WTC11 (cell line): ENCODE measurements around the gene FOXP1. TPM values are rescaled to one million over a fixed set of nuclear protein-coding genes. Genes with fewer than 3 reads are reported as not detected.

ENCODE experiments used
- ATAC-seq: fragments of 200-7000 bp; cut with Tn5 transposase; 2 replicates; pipeline ENCODE4 v1.10.0; 2021; ENCODE audit warnings: mild to moderate bottlenecking, moderate library complexity
- CTCF ChIA-PET: fragments of 300-600 bp; sonication (Branson Sonifier 250); formaldehyde crosslinking; loops from one replicate; lab custom pipeline; 2021; ENCODE audit warnings: antibody characterized with exemption; lab: Charles Lee
- POLR2A ChIA-PET: fragments of 350-600 bp; sonication (Branson Sonifier 250); formaldehyde crosslinking; loops from one replicate; lab custom pipeline; 2021; ENCODE audit warnings: antibody characterized with exemption; lab: Charles Lee
- DNase-seq: peaks from one replicate; pipeline ENCODE4 v3.0.0; 2021; ENCODE audit warnings: low spot score
- H3K27ac Mint-ChIP-seq: 2 replicates; pipeline ENCODE4 v1.8.0; 2021; ENCODE audit warnings: mixed read lengths
- H3K27me3 Mint-ChIP-seq: 2 replicates; pipeline ENCODE4 v1.8.0; 2021; ENCODE audit warnings: low read depth, mild to moderate bottlenecking, moderate library complexity, mixed read lengths
- H3K36me3 Mint-ChIP-seq: 2 replicates; pipeline ENCODE4 v1.8.0; 2021; ENCODE audit warnings: mixed read lengths
- H3K4me1 Mint-ChIP-seq: 2 replicates; pipeline ENCODE4 v1.8.0; 2022; ENCODE audit warnings: mixed read lengths
- H3K4me3 Mint-ChIP-seq: 2 replicates; pipeline ENCODE4 v1.8.0; 2021; ENCODE audit warnings: mild to moderate bottlenecking, moderate library complexity, mixed read lengths
- H3K9me3 Mint-ChIP-seq: 2 replicates; pipeline ENCODE4 v1.8.0; 2021; ENCODE audit warnings: mixed read lengths
- ELF4 ChIP-seq: sonication (generic); formaldehyde crosslinking; IDR thresholded peaks from 2 replicates; pipeline ENCODE4 v1.8.1; 2022; ENCODE audit warnings: low read depth, mild to moderate bottlenecking, moderate library complexity, missing genetic modification reagents
- ESRRA ChIP-seq: sonication (generic); formaldehyde crosslinking; IDR thresholded peaks from 2 replicates; pipeline ENCODE4 v1.8.1; 2022; ENCODE audit warnings: mild to moderate bottlenecking, missing genetic modification reagents, borderline replicate concordance
- FOXK1 ChIP-seq: sonication (generic); formaldehyde crosslinking; IDR thresholded peaks from 2 replicates; pipeline ENCODE4 v1.8.0; 2022; ENCODE audit warnings: mild to moderate bottlenecking, moderate library complexity, missing genetic modification reagents
- FOXP1 ChIP-seq: sonication (generic); formaldehyde crosslinking; IDR thresholded peaks from 2 replicates; pipeline ENCODE4 v1.8.0; 2022; ENCODE audit warnings: missing genetic modification reagents, mild to moderate bottlenecking, moderate library complexity, borderline replicate concordance
- KAT7 ChIP-seq: sonication (generic); formaldehyde crosslinking; IDR thresholded peaks from 2 replicates; pipeline ENCODE4 v1.8.1; 2023; ENCODE audit warnings: missing genetic modification reagents, mild to moderate bottlenecking, borderline replicate concordance
- NR1H2 ChIP-seq: sonication (generic); formaldehyde crosslinking; IDR thresholded peaks from 2 replicates; pipeline ENCODE4 v1.9.0; 2021; ENCODE audit warnings: mild to moderate bottlenecking, moderate library complexity, missing genetic modification reagents
- NR3C1 ChIP-seq: sonication (generic); formaldehyde crosslinking; conservative IDR thresholded peaks from 2 replicates; pipeline ENCODE4 v1.8.1; 2023; ENCODE audit warnings: low read depth, mild to moderate bottlenecking, missing genetic modification reagents
- SMAD3 ChIP-seq: sonication (generic); formaldehyde crosslinking; IDR thresholded peaks from 2 replicates; pipeline ENCODE4 v1.8.0; 2022; ENCODE audit warnings: missing genetic modification reagents, mild to moderate bottlenecking, borderline replicate concordance
- SP1 ChIP-seq: sonication (generic); formaldehyde crosslinking; conservative IDR thresholded peaks from 2 replicates; pipeline ENCODE4 v1.8.1; 2022; ENCODE audit warnings: missing genetic modification reagents
- ZNF121 ChIP-seq: sonication (generic); formaldehyde crosslinking; IDR thresholded peaks from 2 replicates; pipeline ENCODE4 v1.8.0; 2023; ENCODE audit warnings: missing genetic modification reagents
- ZNF232 ChIP-seq: sonication (generic); formaldehyde crosslinking; IDR thresholded peaks from 2 replicates; pipeline ENCODE4 v1.8.0; 2022; ENCODE audit warnings: mild to moderate bottlenecking, missing genetic modification reagents
- ZNF263 ChIP-seq: sonication (generic); formaldehyde crosslinking; IDR thresholded peaks from 2 replicates; pipeline ENCODE4 v1.8.1; 2022; ENCODE audit warnings: low read depth, mild to moderate bottlenecking, moderate library complexity, missing genetic modification reagents
- ZNF416 ChIP-seq: fragments of 250-450 bp; sonication (Bioruptor Pico); IDR thresholded peaks from 2 replicates; pipeline ENCODE4 v1.9.0; 2021; ENCODE audit warnings: mild to moderate bottlenecking, inconsistent platforms
- ZNF423 ChIP-seq: fragments of 250-450 bp; sonication (Bioruptor Pico); IDR thresholded peaks from 2 replicates; pipeline ENCODE4 v2.1.2; 2022; ENCODE audit warnings: mild to moderate bottlenecking, moderate library complexity
- total RNA-seq: library from RNA; stranded (reverse); gene quantifications from 3 replicates; pipeline ENCODE4 v1.2.3, GENCODE V29; 2021
- TF ChIP-seq, protein P1 (sequence below): sonication (generic); formaldehyde crosslinking; IDR thresholded peaks from 2 replicates; pipeline ENCODE4 v1.8.1; 2022; ENCODE audit warnings: low read depth, missing genetic modification reagents, borderline replicate concordance
- TF ChIP-seq, protein P2 (sequence below): sonication (generic); formaldehyde crosslinking; IDR thresholded peaks from 2 replicates; pipeline ENCODE4 v1.8.1; 2023; ENCODE audit warnings: mild to moderate bottlenecking, missing genetic modification reagents
- TF ChIP-seq, protein P3 (sequence below): sonication (generic); formaldehyde crosslinking; IDR thresholded peaks from 2 replicates; pipeline ENCODE4 v1.8.1; 2022; ENCODE audit warnings: mild to moderate bottlenecking, missing genetic modification reagents, moderate library complexity, borderline replicate concordance
- TF ChIP-seq, protein P4 (sequence below): sonication (generic); formaldehyde crosslinking; IDR thresholded peaks from 2 replicates; pipeline ENCODE4 v1.8.1; 2023; ENCODE audit warnings: mild to moderate bottlenecking, moderate library complexity, missing genetic modification reagents
- TF ChIP-seq, protein P5 (sequence below): sonication (generic); formaldehyde crosslinking; IDR thresholded peaks from 2 replicates; pipeline ENCODE4 v1.8.0; 2022; ENCODE audit warnings: mild to moderate bottlenecking, missing genetic modification reagents

Gene FOXP1
- total RNA-seq, 1 experiment from 2014 or later = 25.8 TPM

DNA sequence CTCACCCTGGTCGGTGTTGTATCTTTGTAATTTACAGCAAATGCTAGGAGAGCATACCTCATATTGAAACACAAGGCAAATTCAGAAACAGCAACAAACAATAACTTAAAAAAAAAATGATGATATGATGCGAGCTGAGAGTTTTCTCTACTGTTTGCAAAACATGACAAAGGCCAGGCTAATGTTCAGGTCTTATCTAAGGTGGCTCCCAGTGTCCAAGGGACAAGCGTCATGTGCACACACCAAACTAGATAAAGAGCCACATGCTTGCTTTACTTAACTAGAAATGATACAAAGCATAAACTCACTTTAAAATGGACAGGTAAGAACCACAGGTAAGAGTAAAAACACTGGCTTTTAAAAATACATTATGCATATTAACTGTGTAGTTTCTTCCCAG, 375.9 kb downstream of the FOXP1 start:
- Mint-ChIP-seq H3K36me3 (no peaks in the 10 kb centered on the region), H3K4me3 (no peak overlapping the region), H3K4me1 (peaks cover 65% of the 10 kb centered on the region), H3K27ac (no peak overlapping the region), H3K27me3 (peaks cover 5% of the 10 kb centered on the region), H3K9me3 (no peaks in the 10 kb centered on the region)
- ATAC-seq = no peak
- ChIA-PET CTCF (no interaction called here), POLR2A (no interaction called here)
- TF ChIP-seq, protein P1, sequence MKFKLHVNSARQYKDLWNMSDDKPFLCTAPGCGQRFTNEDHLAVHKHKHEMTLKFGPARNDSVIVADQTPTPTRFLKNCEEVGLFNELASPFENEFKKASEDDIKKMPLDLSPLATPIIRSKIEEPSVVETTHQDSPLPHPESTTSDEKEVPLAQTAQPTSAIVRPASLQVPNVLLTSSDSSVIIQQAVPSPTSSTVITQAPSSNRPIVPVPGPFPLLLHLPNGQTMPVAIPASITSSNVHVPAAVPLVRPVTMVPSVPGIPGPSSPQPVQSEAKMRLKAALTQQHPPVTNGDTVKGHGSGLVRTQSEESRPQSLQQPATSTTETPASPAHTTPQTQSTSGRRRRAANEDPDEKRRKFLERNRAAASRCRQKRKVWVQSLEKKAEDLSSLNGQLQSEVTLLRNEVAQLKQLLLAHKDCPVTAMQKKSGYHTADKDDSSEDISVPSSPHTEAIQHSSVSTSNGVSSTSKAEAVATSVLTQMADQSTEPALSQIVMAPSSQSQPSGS (CRISPR knock-in tag) = no peak
- TF ChIP-seq, protein P2, sequence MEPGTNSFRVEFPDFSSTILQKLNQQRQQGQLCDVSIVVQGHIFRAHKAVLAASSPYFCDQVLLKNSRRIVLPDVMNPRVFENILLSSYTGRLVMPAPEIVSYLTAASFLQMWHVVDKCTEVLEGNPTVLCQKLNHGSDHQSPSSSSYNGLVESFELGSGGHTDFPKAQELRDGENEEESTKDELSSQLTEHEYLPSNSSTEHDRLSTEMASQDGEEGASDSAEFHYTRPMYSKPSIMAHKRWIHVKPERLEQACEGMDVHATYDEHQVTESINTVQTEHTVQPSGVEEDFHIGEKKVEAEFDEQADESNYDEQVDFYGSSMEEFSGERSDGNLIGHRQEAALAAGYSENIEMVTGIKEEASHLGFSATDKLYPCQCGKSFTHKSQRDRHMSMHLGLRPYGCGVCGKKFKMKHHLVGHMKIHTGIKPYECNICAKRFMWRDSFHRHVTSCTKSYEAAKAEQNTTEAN (CRISPR knock-in tag) = no peak
- TF ChIP-seq, protein P3, sequence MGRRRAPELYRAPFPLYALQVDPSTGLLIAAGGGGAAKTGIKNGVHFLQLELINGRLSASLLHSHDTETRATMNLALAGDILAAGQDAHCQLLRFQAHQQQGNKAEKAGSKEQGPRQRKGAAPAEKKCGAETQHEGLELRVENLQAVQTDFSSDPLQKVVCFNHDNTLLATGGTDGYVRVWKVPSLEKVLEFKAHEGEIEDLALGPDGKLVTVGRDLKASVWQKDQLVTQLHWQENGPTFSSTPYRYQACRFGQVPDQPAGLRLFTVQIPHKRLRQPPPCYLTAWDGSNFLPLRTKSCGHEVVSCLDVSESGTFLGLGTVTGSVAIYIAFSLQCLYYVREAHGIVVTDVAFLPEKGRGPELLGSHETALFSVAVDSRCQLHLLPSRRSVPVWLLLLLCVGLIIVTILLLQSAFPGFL (CRISPR knock-in tag) = no peak
- TF ChIP-seq ELF4 = no peak
- TF ChIP-seq NR1H2 (CRISPR knock-in tag) = no peak
- no peak for TF ChIP-seq NR3C1 (CRISPR knock-in tag)
- no peak for TF ChIP-seq ESRRA (CRISPR knock-in tag)
- TF ChIP-seq ZNF121 = no peak
- no peak for TF ChIP-seq ZNF232 (CRISPR knock-in tag)
- TF ChIP-seq, protein P4, sequence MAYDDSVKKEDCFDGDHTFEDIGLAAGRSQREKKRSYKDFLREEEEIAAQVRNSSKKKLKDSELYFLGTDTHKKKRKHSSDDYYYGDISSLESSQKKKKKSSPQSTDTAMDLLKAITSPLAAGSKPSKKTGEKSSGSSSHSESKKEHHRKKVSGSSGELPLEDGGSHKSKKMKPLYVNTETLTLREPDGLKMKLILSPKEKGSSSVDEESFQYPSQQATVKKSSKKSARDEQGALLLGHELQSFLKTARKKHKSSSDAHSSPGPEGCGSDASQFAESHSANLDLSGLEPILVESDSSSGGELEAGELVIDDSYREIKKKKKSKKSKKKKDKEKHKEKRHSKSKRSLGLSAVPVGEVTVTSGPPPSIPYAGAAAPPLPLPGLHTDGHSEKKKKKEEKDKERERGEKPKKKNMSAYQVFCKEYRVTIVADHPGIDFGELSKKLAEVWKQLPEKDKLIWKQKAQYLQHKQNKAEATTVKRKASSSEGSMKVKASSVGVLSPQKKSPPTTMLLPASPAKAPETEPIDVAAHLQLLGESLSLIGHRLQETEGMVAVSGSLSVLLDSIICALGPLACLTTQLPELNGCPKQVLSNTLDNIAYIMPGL (CRISPR knock-in tag) = no peak
- TF ChIP-seq SP1 = no peak
- TF ChIP-seq ZNF416 (CRISPR knock-in tag) = no peak
- TF ChIP-seq ZNF263 = no peak
- no peak for DNase-seq

DNA sequence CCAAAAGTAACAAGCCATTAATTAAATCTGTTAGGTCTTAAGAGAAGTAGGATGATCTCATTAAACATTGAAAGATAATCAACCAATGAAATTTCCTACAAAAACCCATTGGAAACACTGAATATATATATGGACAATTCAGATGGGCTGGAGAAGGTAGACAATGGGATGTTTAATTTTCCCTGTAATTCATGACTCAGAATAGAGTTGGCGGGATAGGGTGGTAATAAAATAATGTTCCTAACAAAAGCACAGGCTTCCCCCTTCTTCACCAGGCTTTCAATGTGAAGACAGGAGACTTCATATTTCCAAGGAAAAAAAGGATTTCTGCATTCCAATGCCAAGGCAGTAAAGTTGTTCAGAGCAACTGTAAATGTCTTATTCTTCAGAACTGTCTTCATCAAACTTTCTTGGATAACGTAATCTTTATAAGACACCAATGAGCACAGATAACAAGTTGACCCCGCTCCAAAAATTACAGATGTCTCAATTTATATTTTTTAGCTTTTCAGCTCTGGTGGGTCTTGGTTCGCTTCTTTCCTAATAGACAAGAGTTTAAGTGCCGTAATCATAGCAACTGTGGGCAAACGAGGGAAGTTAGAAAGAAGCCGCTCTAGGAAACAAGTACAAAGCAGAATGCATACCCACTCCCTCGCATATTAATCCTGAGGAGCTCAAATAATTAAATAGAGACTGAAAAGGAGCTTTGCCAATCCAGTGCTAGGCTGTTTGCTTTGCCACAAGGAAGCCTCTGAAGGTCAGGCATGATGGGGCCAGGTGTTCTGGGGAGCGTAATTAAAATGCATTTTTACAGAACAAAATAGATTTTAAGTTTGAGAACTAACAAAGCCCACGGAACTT, 377.0 kb downstream of the FOXP1 start:
- ATAC-seq (no peak), DNase-seq (no peak)
- no peaks in the 10 kb centered on the region for H3K9me3 Mint-ChIP-seq
- CTCF ChIA-PET = no interaction called here
- H3K27ac Mint-ChIP-seq = no peak overlapping the region
- H3K27me3 Mint-ChIP-seq = peaks cover 5% of the 10 kb centered on the region
- H3K36me3 Mint-ChIP-seq = no peaks in the 10 kb centered on the region
- peaks cover 74% of the 10 kb centered on the region for H3K4me1 Mint-ChIP-seq
- POLR2A ChIA-PET = no interaction called here
- no peak overlapping the region for H3K4me3 Mint-ChIP-seq
- TF ChIP-seq SMAD3 = no peak

DNA sequence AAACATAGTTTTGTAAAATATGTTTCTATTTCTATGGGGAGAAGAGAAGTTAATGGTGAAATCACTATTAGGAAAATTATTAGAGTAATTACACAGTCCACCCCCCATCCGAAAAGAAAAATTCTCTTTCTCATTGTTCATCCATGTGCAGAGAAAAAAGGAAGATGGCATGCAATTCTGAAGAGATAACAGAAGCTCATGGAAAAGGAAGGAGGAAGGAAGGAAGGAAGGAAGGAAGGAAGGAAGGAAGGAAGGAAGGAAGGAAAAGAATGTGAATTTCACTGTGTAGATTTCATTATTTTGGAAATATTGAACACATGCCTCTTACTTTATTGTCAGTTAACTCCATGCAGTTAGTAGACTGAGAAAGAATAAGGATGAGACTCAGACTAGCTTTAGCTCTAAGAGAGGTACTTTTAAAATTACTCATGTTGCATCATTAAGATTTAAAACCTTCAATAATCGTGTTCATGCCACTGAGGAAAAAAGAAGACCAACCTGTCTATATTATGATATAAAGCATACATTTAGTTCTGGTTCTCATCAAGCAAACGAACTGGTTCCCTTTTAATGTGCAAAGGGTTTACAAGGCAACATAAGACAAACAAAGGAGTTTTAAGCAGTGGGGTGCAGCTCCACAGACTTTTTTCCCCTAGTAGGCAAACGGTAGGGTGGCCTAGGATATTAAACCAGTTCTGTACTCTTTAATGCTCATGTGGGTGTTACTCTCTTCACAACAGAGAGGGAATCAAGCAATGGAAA, 379.6 kb downstream of the FOXP1 start:
- no peak for DNase-seq
- POLR2A ChIA-PET = no interaction called here
- Mint-ChIP-seq H3K27ac (no peak overlapping the region), H3K36me3 (no peaks in the 10 kb centered on the region), H3K27me3 (peaks cover 5% of the 10 kb centered on the region), H3K4me1 (peaks cover 69% of the 10 kb centered on the region), H3K4me3 (no peak overlapping the region), H3K9me3 (no peaks in the 10 kb centered on the region)
- CTCF ChIA-PET = no interaction called here
- ATAC-seq = no peak
- TF ChIP-seq KAT7 (no peak), ZNF263 (no peak), FOXP1 (CRISPR knock-in tag) (no peak), FOXK1 (CRISPR knock-in tag) (no peak), ZNF416 (CRISPR knock-in tag) (no peak), ZNF423 (CRISPR knock-in tag) (no peak), ESRRA (CRISPR knock-in tag) (no peak)
- TF ChIP-seq, protein P5, sequence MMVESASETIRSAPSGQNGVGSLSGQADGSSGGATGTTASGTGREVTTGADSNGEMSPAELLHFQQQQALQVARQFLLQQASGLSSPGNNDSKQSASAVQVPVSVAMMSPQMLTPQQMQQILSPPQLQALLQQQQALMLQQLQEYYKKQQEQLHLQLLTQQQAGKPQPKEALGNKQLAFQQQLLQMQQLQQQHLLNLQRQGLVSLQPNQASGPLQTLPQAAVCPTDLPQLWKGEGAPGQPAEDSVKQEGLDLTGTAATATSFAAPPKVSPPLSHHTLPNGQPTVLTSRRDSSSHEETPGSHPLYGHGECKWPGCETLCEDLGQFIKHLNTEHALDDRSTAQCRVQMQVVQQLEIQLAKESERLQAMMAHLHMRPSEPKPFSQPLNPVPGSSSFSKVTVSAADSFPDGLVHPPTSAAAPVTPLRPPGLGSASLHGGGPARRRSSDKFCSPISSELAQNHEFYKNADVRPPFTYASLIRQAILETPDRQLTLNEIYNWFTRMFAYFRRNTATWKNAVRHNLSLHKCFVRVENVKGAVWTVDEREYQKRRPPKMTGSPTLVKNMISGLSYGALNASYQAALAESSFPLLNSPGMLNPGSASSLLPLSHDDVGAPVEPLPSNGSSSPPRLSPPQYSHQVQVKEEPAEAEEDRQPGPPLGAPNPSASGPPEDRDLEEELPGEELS = no peak
- TF ChIP-seq, protein P2 (CRISPR knock-in tag) = no peak
